Measurements from ENCODE around the gene CYTIP.
A peak's percentile ranks its signal among the peaks of the same experiment; 100 is the strongest.

The CYTIP gene

GRCh38 chr2:157442636-157443035, 1.3 kb downstream of the CYTIP start:
- TF ChIP-seq GATA3 (IDR thresholded peaks at IDR 0.05; ENCODE audit: low read depth, low read length) (no peak), GATA2 (IDR thresholded peaks at IDR 0.05; ENCODE audit: low read depth, low read length) (no peak)

- TF ChIP-seq GATA3 (IDR thresholded peaks at IDR 0.05; ENCODE audit: low read depth, low read length) (no peak), GATA2 (IDR thresholded peaks at IDR 0.05; ENCODE audit: low read depth, low read length) (no peak)
Observed at GRCh38 chr2:157442191-157442590, 1.7 kb downstream of the CYTIP start.

- no peak for TF ChIP-seq GATA3 (IDR thresholded peaks at IDR 0.05; ENCODE audit: low read depth, low read length)
- no peak for TF ChIP-seq GATA2 (IDR thresholded peaks at IDR 0.05; ENCODE audit: low read depth, low read length)
Observed at GRCh38 chr2:157441072-157441454, 2.8 kb downstream of the CYTIP start.

- no peak for TF ChIP-seq GATA2 (IDR thresholded peaks at IDR 0.05; ENCODE audit: low read depth, low read length)
- TF ChIP-seq GATA3 (IDR thresholded peaks at IDR 0.05; ENCODE audit: low read depth, low read length) = no peak
Observed at GRCh38 chr2:157440404-157441071, 3.4 kb downstream of the CYTIP start.

GRCh38 chr2:157439824-157440186, 4.1 kb downstream of the CYTIP start:
- TF ChIP-seq GATA3 (IDR thresholded peaks at IDR 0.05; ENCODE audit: low read depth, low read length) (no peak), GATA2 (IDR thresholded peaks at IDR 0.05; ENCODE audit: low read depth, low read length) (no peak)

GRCh38 chr2:157438863-157439823, 4.7 kb downstream of the CYTIP start:
- TF ChIP-seq GATA2 (IDR thresholded peaks at IDR 0.05; ENCODE audit: low read depth, low read length) (peak; percentile 71), GATA3 (IDR thresholded peaks at IDR 0.05; ENCODE audit: low read depth, low read length) (peak; percentile 76; the same call in 1 of the 2 replicates)

- TF ChIP-seq GATA3 (IDR thresholded peaks at IDR 0.05; ENCODE audit: low read depth, low read length) (no peak), GATA2 (IDR thresholded peaks at IDR 0.05; ENCODE audit: low read depth, low read length) (no peak)
Observed at GRCh38 chr2:157433394-157433793, 10.5 kb downstream of the CYTIP start.

- no peak for TF ChIP-seq GATA2 (IDR thresholded peaks at IDR 0.05; ENCODE audit: low read depth, low read length)
- TF ChIP-seq GATA3 (IDR thresholded peaks at IDR 0.05; ENCODE audit: low read depth, low read length) = no peak
Observed at GRCh38 chr2:157432475-157433106, 11.3 kb downstream of the CYTIP start.

GRCh38 chr2:157431176-157431575, 12.7 kb downstream of the CYTIP start:
- no peak for TF ChIP-seq GATA2 (IDR thresholded peaks at IDR 0.05; ENCODE audit: low read depth, low read length)
- no peak for TF ChIP-seq GATA3 (IDR thresholded peaks at IDR 0.05; ENCODE audit: low read depth, low read length)

- TF ChIP-seq GATA2 (IDR thresholded peaks at IDR 0.05; ENCODE audit: low read depth, low read length) (no peak), GATA3 (IDR thresholded peaks at IDR 0.05; ENCODE audit: low read depth, low read length) (no peak)
Observed at GRCh38 chr2:157428500-157429175, 15.3 kb downstream of the CYTIP start.

- TF ChIP-seq GATA3 (IDR thresholded peaks at IDR 0.05; ENCODE audit: low read depth, low read length) (no peak), GATA2 (IDR thresholded peaks at IDR 0.05; ENCODE audit: low read depth, low read length) (no peak)
Observed at GRCh38 chr2:157427922-157428303, 16.0 kb downstream of the CYTIP start.

GRCh38 chr2:157427003-157427921, 16.6 kb downstream of the CYTIP start:
- TF ChIP-seq GATA2 (IDR thresholded peaks at IDR 0.05; ENCODE audit: low read depth, low read length) (no peak), GATA3 (IDR thresholded peaks at IDR 0.05; ENCODE audit: low read depth, low read length) (no peak)

- TF ChIP-seq GATA3 (IDR thresholded peaks at IDR 0.05; ENCODE audit: low read depth, low read length) (no peak), GATA2 (IDR thresholded peaks at IDR 0.05; ENCODE audit: low read depth, low read length) (no peak)
Observed at GRCh38 chr2:157426477-157426994, 17.4 kb downstream of the CYTIP start.

All from SH-SY5Y (cell line).